ENCODE results near the gene CAPN13. TPM values are rescaled to one million over a fixed set of nuclear protein-coding genes. Genes with fewer than 3 reads are reported as not detected.

The CAPN13 gene
- total and polyA plus RNA-seq, 11 donors = not detected

GRCh38 chr2:30772021-30772705, 35.1 kb downstream of the CAPN13 start:
- Histone ChIP-seq H3K9me3 (no peaks in the 10 kb centered on the region), H3K36me3 (no peaks in the 10 kb centered on the region), H3K4me1 (peaks cover 0 to 4% (median 0%) of the 10 kb centered on the region in 12 donors), H3K27me3 (peaks cover 0 to 22% (median 4%) of the 10 kb centered on the region in 9 donors), H3K27ac (no peak overlapping the region), H3K4me3 (no peak overlapping the region)
- intact Hi-C loops (cut with DNase I) = no loop called here
- TF ChIP-seq POLR2A (IDR thresholded peaks at IDR 0.05) (no peak), CTCF (IDR thresholded peaks at IDR 0.05) (no peak)
- DNase-seq (no peak), ATAC-seq (no peak)
- 95 to 98% (median 96%) methylated on average over 3 of the region's 3 CpGs for WGBS, 4 donors

- ATAC-seq (no peak), DNase-seq (no peak)
- Histone ChIP-seq H3K36me3 (no peaks in the 10 kb centered on the region), H3K4me3 (no peak overlapping the region), H3K9me3 (no peaks in the 10 kb centered on the region), H3K27ac (no peak overlapping the region), H3K4me1 (peaks cover 0 to 4% (median 0%) of the 10 kb centered on the region in 12 donors), H3K27me3 (peaks cover 0 to 26% (median 6%) of the 10 kb centered on the region in 9 donors)
- no peak for TF ChIP-seq POLR2A (IDR thresholded peaks at IDR 0.05)
- no peak for TF ChIP-seq CTCF (IDR thresholded peaks at IDR 0.05)
- WGBS, 4 donors = 78 to 86% (median 84%) methylated on average over 11 of the region's 11 CpGs
- intact Hi-C loops (cut with DNase I) = no loop called here
Observed at GRCh38 chr2:30770816-30771576, 36.2 kb downstream of the CAPN13 start.

GRCh38 chr2:30769891-30770462, 37.3 kb downstream of the CAPN13 start:
- peaks cover 0 to 31% (median 6%) of the 10 kb centered on the region in 9 donors for H3K27me3 ChIP-seq
- 83 to 87% (median 84%) methylated on average over 10 of the region's 10 CpGs for WGBS, 4 donors
- H3K36me3 ChIP-seq = no peaks in the 10 kb centered on the region
- H3K4me1 ChIP-seq = peaks cover 0 to 4% (median 0%) of the 10 kb centered on the region in 12 donors
- intact Hi-C loops (cut with DNase I) = no loop called here
- no peak for DNase-seq
- no peaks in the 10 kb centered on the region for H3K9me3 ChIP-seq
- TF ChIP-seq CTCF (IDR thresholded peaks at IDR 0.05) (no peak), POLR2A (IDR thresholded peaks at IDR 0.05) (no peak)
- H3K4me3 ChIP-seq = no peak overlapping the region
- no peak for ATAC-seq
- H3K27ac ChIP-seq = no peak overlapping the region

- 72 to 83% (median 77%) methylated on average over 2 of the region's 2 CpGs for WGBS, 4 donors
- no peak for TF ChIP-seq POLR2A (IDR thresholded peaks at IDR 0.05)
- no peak for TF ChIP-seq CTCF (IDR thresholded peaks at IDR 0.05)
- DNase-seq (no peak), ATAC-seq (no peak)
- Histone ChIP-seq H3K36me3 (no peaks in the 10 kb centered on the region), H3K9me3 (no peaks in the 10 kb centered on the region), H3K27ac (no peak overlapping the region), H3K27me3 (peaks cover 0 to 33% (median 3%) of the 10 kb centered on the region in 9 donors), H3K4me3 (no peak overlapping the region), H3K4me1 (peaks cover 0 to 4% (median 0%) of the 10 kb centered on the region in 12 donors)
- intact Hi-C loops (cut with DNase I) = no loop called here
Observed at GRCh38 chr2:30769481-30769780, 37.8 kb downstream of the CAPN13 start.

Measured in heart left ventricle (tissue), 16 donors.